Neural progenitor cell (in vitro differentiated cells): Measurements from ENCODE around the gene TREH.

Source experiments
- CTCF ChIP-seq: fragments of 200-600 bp; sonication (generic); IDR thresholded peaks from 2 replicates; pipeline ENCODE4 v1.5.1; 2017; ENCODE audit warnings: antibody characterized with exemption, mild to moderate bottlenecking
- EZH2 ChIP-seq: fragments of 200-600 bp; sonication (generic); IDR thresholded peaks from 2 replicates; pipeline ENCODE4 v1.6.1; 2017; ENCODE audit warnings: antibody characterized with exemption, mild to moderate bottlenecking, moderate library complexity
- EZH2phosphoT487 ChIP-seq: fragments of 200-600 bp; sonication (generic); IDR thresholded peaks from 2 replicates; pipeline ENCODE4 v1.6.1; 2017; ENCODE audit warnings: antibody characterized with exemption

GRCh38 chr11:118687906-118688305, 8.5 kb upstream of the TREH start:
- TF ChIP-seq CTCF (no peak), EZH2 (no peak), EZH2phosphoT487 (no peak)
